Measurements from ENCODE around the gene ADARB2. TPM values are rescaled to one million over a fixed set of nuclear protein-coding genes. Genes with fewer than 3 reads are reported as not detected.

The ADARB2 gene
- total RNA-seq, 6 donors from 2014 or later: 0.69 to 5.2 (median 1.8) TPM

DNA sequence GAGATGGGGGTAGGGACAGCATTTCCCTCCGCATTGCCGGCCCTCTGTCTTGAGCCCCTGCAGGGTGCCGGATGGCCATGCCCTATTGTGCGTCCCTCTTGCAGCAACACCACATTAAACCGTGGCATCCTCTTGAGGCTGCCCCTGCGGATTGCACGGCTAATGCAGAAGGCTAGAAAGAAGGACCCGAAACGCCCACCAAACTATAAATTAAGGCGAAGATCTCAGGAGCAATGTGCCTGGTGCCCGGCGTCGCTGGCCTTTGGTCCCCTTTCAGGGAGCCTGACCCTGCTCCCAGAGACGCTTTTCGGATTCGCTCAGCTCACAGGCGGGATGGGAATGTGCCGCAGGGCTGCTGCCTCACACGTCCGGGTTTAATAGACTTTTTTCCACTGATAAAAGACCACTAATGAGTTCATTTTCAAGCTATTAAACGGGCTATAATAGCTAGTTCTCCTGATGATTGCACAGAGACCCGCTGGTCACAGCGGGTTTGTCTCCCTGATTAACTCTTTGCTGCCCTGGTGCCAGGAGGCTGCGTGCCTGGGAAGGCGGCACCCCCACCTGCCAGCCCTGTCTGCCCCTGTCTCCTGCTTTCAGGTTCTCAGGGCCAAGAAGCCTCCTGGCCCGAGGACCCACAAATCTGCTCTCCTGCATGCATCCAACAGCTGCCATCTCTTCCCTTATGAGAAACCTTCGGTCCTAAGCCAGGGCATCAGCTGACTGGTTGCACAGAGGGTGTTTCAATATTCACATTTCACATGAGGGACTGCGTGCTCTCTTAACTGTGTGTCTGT is 128.3 kb downstream of the ADARB2 start:
- WGBS, 2 donors: 15 to 19% methylated on average over 25 to 28 of the region's 28 CpGs
- Histone ChIP-seq H3K27ac (no peak overlapping the region), H3K4me3 (no peak overlapping the region), H3K27me3 (peaks cover 0 to 8% (median 2%) of the 10 kb centered on the region in 4 donors), H3K4me1 (peaks cover 0 to 3% (median 0%) of the 10 kb centered on the region in 4 donors), H3K36me3 (no peaks in the 10 kb centered on the region), H3K9me3 (no peaks in the 10 kb centered on the region)
- TF ChIP-seq POLR2AphosphoS5 (IDR thresholded peaks at IDR 0.05) (no peak), EP300 (IDR thresholded peaks at IDR 0.05) (no peak), POLR2A (IDR thresholded peaks at IDR 0.05) (no peak)
- TF ChIP-seq, protein P1, sequence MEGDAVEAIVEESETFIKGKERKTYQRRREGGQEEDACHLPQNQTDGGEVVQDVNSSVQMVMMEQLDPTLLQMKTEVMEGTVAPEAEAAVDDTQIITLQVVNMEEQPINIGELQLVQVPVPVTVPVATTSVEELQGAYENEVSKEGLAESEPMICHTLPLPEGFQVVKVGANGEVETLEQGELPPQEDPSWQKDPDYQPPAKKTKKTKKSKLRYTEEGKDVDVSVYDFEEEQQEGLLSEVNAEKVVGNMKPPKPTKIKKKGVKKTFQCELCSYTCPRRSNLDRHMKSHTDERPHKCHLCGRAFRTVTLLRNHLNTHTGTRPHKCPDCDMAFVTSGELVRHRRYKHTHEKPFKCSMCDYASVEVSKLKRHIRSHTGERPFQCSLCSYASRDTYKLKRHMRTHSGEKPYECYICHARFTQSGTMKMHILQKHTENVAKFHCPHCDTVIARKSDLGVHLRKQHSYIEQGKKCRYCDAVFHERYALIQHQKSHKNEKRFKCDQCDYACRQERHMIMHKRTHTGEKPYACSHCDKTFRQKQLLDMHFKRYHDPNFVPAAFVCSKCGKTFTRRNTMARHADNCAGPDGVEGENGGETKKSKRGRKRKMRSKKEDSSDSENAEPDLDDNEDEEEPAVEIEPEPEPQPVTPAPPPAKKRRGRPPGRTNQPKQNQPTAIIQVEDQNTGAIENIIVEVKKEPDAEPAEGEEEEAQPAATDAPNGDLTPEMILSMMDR (IDR thresholded peaks at IDR 0.05): no peak
- no peak for ATAC-seq (ENCODE audit: low FRiP score in 2 of 2)
- no peak for DNase-seq

DNA sequence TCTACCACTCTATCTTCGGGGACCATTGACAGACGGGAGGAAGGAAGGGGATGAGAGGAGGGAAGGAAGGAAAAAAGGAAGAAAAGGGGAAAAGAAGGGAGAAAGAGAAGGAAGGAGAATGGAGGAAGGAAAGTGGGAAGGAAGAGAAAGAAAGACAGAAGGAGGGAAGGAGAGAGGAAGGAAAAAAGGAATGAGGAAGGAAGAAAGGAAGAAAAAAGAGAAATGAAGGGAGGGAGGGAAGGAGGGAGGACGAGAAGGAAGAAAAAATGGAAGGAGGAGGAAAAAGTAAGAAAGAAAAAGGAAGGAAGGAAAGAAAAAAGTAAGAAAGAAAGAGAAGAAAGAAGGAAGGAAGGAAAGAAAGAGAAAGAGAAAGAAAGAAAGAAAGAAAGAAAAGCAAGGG is 128.9 kb downstream of the ADARB2 start:
- Histone ChIP-seq H3K27me3 (peaks cover 0 to 8% (median 2%) of the 10 kb centered on the region in 4 donors), H3K36me3 (no peaks in the 10 kb centered on the region), H3K27ac (no peak overlapping the region), H3K4me1 (peaks cover 0 to 3% (median 0%) of the 10 kb centered on the region in 4 donors), H3K9me3 (no peaks in the 10 kb centered on the region), H3K4me3 (no peak overlapping the region)
- WGBS, 2 donors: 42 to 52% methylated on average over 3 of the region's 3 CpGs
- no peak for TF ChIP-seq POLR2A (IDR thresholded peaks at IDR 0.05)
- TF ChIP-seq, protein P1 (IDR thresholded peaks at IDR 0.05): no peak
- TF ChIP-seq EP300 (IDR thresholded peaks at IDR 0.05): no peak
- no peak for TF ChIP-seq POLR2AphosphoS5 (IDR thresholded peaks at IDR 0.05)
- DNase-seq: no peak
- no peak for ATAC-seq (ENCODE audit: low FRiP score in 2 of 2)

DNA sequence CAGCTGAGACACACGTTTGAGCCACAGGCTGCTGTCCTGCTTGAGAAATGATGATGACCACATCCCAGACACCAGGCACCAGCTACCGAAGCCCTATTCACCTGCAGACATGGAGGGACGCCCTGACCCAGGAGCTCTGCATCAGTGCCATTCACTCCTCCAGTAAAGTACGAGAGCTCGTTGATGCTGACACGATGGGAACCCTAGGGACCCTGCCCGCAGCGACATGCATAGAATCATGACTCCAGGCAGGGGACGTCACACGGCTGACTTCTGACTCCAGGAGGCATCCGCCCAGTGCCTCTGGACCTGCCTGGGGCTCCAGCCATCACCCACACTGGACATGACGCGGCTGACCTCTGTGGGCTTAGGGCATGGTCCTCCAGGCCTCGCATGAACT is 129.9 kb downstream of the ADARB2 start:
- peaks cover 0 to 3% (median 0%) of the 10 kb centered on the region in 4 donors for H3K4me1 ChIP-seq
- no peak for ATAC-seq (ENCODE audit: low FRiP score in 2 of 2)
- DNase-seq: no peak
- H3K36me3 ChIP-seq: no peaks in the 10 kb centered on the region
- no peak overlapping the region for H3K27ac ChIP-seq
- H3K4me3 ChIP-seq: no peak overlapping the region
- TF ChIP-seq POLR2AphosphoS5 (IDR thresholded peaks at IDR 0.05) (no peak), EP300 (IDR thresholded peaks at IDR 0.05) (no peak), POLR2A (IDR thresholded peaks at IDR 0.05) (no peak)
- TF ChIP-seq, protein P1 (IDR thresholded peaks at IDR 0.05): no peak
- 82 to 87% methylated on average over 12 to 14 of the region's 14 CpGs for WGBS, 2 donors
- peaks cover 0 to 8% (median 2%) of the 10 kb centered on the region in 4 donors for H3K27me3 ChIP-seq
- H3K9me3 ChIP-seq: no peaks in the 10 kb centered on the region

DNA sequence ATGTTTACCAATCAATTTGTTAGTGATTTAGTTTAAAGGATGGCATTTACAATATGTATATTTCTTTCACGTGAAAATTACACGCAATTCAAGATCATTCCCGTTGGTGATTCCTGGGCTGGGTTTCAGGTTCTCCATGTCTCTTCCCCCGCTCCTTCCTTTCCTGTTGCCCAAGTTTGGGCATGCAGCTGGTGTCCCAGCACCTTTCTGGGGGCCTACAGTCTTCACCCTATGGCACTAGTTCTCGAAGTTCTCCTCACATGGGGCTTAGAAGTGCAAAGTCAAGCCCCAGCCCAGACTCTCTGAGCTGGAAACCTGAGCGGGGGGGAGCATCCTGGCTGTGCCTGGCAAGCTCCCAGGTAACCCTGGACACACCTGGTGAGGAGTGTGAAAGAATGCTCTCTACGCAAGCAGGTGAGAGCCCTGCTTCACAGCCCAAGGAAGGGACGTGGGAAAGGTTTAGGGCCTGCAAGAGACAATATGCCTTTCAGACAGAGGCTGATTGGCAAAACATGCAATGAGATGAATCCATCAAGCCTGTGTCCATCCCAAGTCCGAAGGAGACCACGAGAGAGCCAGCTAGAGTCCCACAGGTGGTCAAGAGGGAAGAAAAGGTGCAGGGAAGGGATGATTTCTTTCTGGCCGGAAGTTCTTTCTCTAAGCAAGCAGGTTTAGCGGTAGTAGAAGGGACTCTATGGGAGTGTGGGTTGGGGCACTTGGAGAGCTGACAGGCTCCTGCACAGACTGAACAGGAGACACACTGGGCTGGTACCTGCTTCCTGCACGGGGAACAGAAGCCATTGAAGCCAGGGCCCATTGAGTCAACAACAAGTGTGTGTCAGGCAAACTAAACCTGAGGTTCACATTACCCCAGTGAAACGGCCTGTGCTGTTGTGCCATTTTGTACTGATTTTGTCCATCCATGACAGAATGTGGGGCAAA is 131.1 kb downstream of the ADARB2 start:
- no peak for ATAC-seq (ENCODE audit: low FRiP score in 2 of 2)
- Histone ChIP-seq H3K4me1 (peaks cover 0 to 3% (median 0%) of the 10 kb centered on the region in 4 donors), H3K27ac (no peak overlapping the region), H3K4me3 (no peak overlapping the region), H3K36me3 (no peaks in the 10 kb centered on the region), H3K27me3 (peaks cover 0 to 8% (median 2%) of the 10 kb centered on the region in 4 donors), H3K9me3 (no peaks in the 10 kb centered on the region)
- WGBS, 2 donors: 78 to 80% methylated on average over 14 of the region's 14 CpGs
- DNase-seq: no peak
- no peak for TF ChIP-seq POLR2A (IDR thresholded peaks at IDR 0.05)
- TF ChIP-seq POLR2AphosphoS5 (IDR thresholded peaks at IDR 0.05): no peak
- TF ChIP-seq, protein P1 (IDR thresholded peaks at IDR 0.05): no peak
- no peak for TF ChIP-seq EP300 (IDR thresholded peaks at IDR 0.05)
